Endothelial cell of umbilical vein (primary cell): ENCODE results near the gene ATXN2.

Experiments
- CTCF ChIP-seq, 2 donors: IDR thresholded peaks; 1 replicate in 1 of 2; 2 replicates in 1 of 2; pipeline ENCODE4 v1.5.1; 2011; ENCODE audit warnings: low read length in 2 of 2, mild to moderate bottlenecking in 2 of 2, moderate library complexity in 2 of 2, control low read depth in 1 of 2, inconsistent platforms in 1 of 2, low read depth in 1 of 2; ENCODE audit not compliant: insufficient read depth in 1 of 2; ENCODE audit errors: extremely low read depth in 1 of 2
- MYC ChIP-seq: IDR thresholded peaks from one replicate; pipeline ENCODE4 v1.6.1; 2011; ENCODE audit warnings: mild to moderate bottlenecking, low read depth, low read length

- TF ChIP-seq CTCF (IDR thresholded peaks at IDR 0.05; ENCODE audit: extremely low read depth in 1 of 2, insufficient read depth in 1 of 2, low read depth in 1 of 2, low read length in 2 of 2), result no peak
- no peak for TF ChIP-seq MYC
Observed at GRCh38 chr12:111428081-111428727, 170.9 kb downstream of the ATXN2 start.
